Astrocyte of the cerebellum (primary cell): ENCODE results near the gene SIVA1.

Source experiments
- DNase-seq: peaks from one replicate; pipeline ENCODE4 v3.0.0-alpha.2; 2011; ENCODE audit warnings: low read depth
- H3K4me3 ChIP-seq: 2 replicates; pipeline ENCODE4 v1.5.1; 2011; ENCODE audit warnings: mild to moderate bottlenecking, low read depth, low read length, moderate library complexity
- CTCF ChIP-seq: IDR thresholded peaks from 2 replicates; pipeline ENCODE4 v1.5.1; 2012; ENCODE audit warnings: low read length, low read depth, moderate library complexity, mild to moderate bottlenecking; ENCODE audit errors: missing control alignments
- in situ Hi-C: cut with HindIII; loops from 2 replicates; pipeline ENCODE4 v1.10.0; 2017; ENCODE audit warnings: low sequenced_read_pairs

Gene SIVA1

DNA sequence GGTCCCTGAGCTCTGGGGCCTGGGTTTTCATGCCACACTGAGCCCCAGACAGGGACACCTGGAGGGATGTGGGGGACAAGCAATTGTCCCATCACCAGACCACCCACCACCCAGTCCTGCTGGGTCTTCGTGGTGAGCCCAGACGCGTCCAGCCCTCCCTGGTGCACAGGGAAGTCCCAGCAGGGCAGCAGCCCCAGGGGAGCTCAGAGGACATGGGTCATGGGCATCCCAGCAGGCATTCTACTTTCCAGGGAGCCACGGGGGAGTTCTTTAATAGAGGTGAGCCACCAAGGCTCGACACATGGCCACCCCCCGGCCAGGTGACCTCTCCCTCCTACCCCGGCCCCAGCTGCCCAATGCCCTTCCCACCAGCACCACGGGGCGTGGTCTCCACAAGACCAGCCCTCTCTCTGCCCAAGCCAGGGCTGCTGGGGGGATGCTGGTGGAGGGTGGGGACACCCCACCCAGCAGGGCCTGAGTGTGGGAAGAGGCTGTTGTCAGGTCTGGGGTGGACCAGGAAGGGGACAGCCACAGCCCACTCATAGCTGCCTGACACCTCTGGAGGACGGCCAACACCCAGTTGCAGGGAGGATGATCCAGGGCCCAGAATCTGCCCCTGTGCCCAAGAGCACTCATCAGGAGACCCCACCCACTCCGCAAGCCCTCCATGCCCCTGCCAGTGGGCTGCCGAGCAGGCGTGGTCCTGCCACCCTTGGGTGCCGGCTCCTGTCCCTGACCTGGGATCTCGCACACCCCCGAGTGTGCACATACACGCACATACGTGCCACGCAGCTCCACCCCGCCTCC, 28.5 kb downstream of the SIVA1 start:
- no peak overlapping the region for H3K4me3 ChIP-seq
- no peak for TF ChIP-seq CTCF
- in situ Hi-C loops = no loop called here
- DNase-seq = no peak

GRCh38 chr14:104782086-104782807, 29.3 kb downstream of the SIVA1 start:
- DNase-seq = no peak
- in situ Hi-C loops = no loop called here
- H3K4me3 ChIP-seq = no peak overlapping the region
- no peak for TF ChIP-seq CTCF

DNA sequence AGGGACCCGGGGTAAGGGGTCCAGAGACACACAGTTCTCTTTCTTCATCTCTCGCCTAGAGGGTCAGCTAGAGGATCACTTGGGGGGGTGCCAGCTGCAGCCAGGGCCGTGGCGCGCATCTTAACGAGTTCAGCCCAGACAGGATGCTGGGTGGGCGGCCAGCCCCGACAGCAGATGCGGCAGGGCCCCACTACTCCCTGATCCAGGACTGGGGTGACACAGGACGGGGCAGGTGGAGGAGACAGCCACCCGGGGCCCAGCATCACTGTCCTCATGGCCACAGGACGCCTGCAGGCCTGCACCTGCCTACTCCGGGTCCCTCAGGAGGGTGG, 29.8 kb downstream of the SIVA1 start:
- no peak for TF ChIP-seq CTCF
- no peak overlapping the region for H3K4me3 ChIP-seq
- in situ Hi-C loops = no loop called here
- DNase-seq = no peak

- H3K4me3 ChIP-seq = no peak overlapping the region
- TF ChIP-seq CTCF = no peak
- no peak for DNase-seq
- in situ Hi-C loops = no loop called here
Observed at GRCh38 chr14:104783484-104784217, 30.7 kb downstream of the SIVA1 start.

- no peak for TF ChIP-seq CTCF
- in situ Hi-C loops = no loop called here
- H3K4me3 ChIP-seq = no peak overlapping the region
- DNase-seq = no peak
Observed at GRCh38 chr14:104784218-104784568, 31.2 kb downstream of the SIVA1 start.

GRCh38 chr14:104784846-104785707, 32.1 kb downstream of the SIVA1 start:
- no peak overlapping the region for H3K4me3 ChIP-seq
- DNase-seq = no peak
- no peak for TF ChIP-seq CTCF
- in situ Hi-C loops = no loop called here
